Measurements from ENCODE around the gene RPS16.

The RPS16 gene

DNA sequence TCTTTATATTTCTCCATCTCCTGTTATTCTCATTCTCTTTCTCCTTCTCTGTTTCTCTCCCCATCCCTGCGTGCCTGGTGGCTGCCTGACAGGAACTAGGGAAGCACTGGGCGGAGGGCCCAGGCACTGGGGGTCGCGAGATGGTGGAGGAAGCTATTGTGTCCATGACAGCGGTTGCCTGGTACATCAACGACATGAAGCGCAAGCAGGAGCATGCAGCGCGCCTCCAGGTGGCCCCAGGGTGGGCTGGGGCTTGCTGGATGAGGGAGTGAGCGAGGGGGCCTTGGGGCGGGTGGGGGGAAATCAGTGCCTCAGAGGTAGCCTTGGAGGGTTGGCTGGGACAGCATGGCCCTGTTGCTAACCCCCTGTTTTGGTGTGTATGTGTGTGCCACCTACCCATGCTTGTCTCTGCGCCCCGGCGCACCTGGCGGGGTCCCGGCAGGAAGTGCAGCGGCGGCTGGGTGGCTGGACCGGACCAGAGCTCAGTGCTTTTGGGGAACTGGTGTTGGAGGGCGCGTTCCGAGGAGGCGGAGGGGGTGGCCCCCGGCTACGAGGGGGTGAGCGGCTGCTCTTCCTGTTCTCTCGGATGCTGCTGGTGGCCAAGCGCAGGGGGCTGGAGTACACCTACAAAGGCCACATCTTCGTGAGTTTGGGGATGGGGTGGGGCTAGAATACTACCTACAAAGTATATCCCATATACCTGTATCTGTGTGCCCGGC lies 18.1 kb downstream of the RPS16 start:
- DNase-seq: no peak

DNA sequence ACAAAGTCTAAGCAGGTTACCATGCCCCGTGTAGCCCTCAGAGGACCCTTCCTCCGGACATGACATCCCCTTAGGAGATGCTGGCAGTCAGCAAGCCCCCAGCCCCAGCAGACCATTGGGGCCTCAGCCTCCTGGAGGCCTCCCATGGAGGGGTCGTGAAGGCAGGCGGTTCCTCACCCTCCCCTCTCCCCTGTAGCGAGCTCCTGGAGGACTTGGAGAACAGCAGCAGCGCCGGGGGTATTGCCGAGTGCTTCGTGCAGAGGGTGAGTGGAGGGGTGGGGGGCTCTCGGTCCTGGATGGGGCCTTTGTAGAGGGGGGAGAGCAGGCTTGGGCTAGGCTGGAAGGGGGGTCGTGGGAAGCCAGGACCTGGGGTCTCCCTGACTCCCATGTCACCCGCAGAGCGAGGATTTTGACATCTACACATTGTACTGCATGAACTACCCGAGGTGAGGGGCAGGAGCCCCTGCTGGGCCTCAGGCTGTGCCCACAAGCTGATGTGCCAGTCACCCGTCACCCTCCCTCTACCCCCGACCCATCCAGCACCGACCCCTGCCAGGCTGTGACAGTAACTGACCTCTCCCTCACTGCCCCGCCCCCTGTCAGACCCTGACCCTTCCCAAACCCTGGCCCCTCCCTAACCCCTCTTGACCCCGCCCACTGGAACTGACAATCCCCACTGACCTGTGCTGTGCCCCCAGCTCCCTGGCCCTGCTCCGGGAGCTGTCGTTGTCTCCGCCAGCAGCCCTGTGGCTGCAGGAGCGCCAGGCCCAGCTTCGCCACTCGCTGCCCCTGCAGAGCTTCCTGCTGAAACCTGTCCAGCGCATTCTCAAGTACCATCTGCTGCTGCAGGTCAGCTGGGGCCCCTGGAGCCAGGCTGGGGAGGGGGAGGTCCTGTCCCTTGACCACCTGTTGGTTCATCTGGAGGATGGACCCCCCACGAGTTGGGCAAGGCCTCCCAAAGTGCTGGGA lies 19.3 kb downstream of the RPS16 start:
- DNase-seq: no peak

DNA sequence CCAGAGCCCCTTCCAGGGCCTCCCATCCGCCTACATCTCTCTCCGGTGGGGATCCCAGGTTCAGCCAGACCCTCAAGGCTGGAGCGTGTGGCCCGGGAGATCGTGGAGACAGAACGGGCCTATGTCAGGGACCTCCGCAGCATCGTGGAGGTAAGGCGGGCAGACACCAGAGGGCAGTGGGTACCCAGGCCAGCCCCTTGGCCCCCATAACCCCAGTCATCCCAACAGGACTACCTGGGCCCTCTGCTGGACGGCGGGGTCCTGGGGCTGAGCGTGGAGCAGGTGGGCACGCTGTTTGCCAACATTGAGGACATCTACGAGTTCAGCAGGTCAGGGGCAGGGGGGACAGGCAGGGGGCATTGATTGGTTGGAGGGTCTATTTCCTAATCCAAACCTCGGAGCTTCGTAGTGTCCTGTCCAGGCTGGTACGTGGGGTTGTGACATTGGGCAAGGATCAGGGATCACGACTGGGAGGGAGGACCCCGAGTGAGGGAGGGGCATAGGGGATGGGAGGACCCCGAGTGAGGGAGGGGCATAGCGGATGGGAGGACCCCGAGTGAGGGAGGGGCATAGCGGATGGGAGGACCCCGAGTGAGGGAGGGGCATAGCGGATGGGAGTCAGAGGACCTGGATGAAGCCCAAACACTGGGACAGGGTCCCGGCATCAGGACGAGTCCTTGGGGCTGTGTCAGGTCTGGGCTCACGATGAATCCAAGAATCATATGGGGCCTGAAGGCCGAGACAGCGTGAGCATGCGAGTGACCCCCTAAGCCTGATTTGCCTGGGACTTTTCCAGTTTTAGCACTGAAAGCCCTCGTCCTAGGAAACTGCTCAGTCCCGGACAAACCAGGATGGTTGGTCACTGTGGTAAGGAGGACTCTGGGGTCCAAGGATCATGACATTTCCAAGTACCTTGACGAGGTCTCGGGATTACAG lies 20.4 kb downstream of the RPS16 start:
- DNase-seq: no peak

DNA sequence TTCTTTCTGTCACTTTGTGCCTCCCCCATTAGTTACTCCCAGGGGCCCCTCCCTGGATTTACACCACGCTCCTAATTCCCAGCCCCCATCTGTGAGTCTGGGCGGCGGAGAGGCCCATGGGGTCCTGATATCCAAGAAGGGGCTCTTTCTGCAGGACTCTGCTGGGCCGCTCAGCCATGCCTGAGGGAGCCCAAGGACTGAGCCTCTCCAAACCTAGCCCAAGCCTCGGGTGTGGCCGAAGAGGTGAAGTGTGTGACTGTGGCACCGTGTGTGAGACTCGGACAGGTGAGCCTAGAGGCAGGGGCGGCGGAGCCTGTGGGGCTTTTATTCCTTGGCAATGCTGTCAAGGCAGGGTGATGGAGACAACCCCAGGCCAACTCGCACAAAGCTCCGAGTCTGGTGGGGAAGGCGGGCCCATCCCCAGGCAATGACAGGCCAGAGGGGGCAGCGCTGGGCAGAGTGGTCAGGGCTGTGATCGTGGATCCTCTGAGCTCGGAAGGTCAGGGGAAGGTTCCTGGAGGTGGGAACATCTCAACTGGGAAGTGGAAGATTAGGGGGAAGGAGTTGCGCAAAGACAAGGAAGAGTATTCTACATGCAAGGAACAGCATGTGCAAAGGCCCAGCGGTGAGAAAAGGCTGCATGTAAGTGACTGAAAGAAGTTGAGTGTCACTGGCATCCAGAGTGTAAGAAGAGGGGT lies 21.7 kb downstream of the RPS16 start:
- no peak for DNase-seq

DNA sequence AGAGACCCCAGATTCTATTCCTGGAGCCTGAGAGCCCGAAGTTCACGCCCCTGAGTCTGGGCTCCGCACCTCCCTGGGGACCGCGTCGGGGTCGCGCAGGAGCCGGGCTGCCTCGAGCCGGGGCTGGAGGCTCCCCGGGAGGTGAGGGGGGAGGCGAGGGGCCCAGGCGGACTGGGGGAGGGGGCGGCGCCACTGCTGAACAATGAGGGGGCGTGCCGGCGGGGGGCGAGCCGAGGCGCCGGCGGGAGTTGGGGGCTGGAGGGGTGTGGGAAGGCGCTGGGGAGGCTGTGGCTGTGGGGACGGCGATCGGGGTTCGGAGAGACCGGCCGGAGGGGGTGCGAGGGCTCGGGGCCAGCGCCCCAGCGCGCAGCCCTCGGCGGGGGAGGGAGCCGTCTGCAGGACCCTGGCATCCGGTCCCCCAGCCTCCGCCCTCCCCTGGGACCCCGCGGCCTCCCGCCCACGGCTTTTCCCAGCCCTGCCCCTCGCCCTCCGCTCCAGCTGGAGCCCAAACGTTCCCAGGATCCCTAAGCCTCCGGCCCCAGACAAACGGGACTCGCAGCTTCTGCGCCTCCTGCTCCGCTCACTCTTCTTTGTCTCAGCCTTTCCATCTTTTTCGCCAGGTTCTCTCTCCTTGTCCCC lies 22.4 kb downstream of the RPS16 start:
- no peak for DNase-seq

DNA sequence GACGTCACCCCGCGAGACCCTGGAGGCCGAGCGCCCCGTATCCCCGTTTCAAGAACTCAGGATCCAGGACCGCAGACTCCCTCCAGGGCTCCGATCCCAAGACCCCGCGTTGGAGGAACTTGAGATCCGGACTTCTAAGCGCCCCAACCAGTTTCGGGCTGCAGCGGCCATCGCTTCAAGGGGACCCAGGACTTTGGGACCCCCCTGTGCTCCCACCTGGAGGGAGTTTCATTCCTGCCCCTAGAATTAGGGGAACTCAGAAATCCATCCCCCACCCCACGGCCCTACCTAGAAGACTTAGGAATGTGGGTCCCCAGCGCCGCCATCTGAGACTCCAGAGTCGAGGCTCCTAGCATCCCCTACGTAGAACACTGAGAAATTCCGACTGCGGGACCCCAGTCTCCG lies 22.9 kb downstream of the RPS16 start:
- peak; percentile 20 for DNase-seq

DNA sequence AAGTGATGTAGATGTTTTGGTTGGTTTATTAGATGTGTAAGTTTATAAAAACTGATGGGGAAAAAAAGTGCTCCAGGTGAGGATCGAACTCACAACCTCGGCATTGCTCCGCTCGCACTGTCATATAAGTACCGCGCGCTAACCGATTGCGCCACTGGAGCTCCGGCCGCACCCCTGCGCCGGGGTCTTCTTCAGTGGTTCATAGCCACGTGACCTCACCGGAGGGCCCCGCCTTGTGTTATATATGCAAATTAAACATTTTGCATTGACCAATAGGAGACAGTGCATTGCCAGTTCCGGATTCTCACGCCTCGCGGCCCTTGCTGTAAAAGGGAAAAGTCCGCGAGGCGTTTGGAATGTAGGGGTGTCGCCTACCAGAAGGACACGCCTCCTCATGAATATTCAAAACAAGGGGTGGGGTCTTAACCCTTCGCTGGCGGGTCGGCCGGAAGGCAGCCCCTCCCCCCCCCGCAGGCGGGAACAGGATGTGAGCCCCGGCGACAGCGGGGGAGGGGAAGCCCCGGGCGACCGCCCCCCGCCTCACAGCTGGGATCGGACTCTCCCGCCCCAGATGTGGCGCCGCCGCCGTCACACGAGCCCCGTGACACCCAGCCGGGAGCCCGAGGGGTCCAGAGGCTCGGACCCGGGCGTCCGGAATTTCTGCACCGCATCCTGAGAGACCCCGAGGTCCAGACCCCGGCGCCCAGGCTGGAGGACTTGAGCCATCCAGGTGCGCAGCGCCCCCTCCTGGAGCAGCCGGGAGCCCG lies 23.5 kb downstream of the RPS16 start, which contains the start of gene PLEKHG2:
Gene PLEKHG2 (plus strand): TSS at position 570 of the 767 bp plus-strand sequence. CDS start 1,418 bp downstream, outside the sequence.
- peak; percentile 98 for DNase-seq

DNA sequence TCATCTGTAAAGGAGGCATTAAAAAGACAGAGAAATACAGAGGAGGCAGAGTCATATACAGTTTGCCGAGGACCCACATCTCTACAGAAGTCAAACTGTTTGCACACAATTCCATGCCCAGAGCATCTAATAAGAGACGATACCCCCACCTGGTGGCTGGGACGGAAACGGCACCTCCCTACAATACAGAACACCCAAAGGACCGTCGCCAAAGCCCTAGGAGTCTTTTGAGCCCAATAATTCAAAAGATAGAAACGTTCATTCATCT lies 24.0 kb downstream of the RPS16 start:
- DNase-seq: peak; percentile 92

DNA sequence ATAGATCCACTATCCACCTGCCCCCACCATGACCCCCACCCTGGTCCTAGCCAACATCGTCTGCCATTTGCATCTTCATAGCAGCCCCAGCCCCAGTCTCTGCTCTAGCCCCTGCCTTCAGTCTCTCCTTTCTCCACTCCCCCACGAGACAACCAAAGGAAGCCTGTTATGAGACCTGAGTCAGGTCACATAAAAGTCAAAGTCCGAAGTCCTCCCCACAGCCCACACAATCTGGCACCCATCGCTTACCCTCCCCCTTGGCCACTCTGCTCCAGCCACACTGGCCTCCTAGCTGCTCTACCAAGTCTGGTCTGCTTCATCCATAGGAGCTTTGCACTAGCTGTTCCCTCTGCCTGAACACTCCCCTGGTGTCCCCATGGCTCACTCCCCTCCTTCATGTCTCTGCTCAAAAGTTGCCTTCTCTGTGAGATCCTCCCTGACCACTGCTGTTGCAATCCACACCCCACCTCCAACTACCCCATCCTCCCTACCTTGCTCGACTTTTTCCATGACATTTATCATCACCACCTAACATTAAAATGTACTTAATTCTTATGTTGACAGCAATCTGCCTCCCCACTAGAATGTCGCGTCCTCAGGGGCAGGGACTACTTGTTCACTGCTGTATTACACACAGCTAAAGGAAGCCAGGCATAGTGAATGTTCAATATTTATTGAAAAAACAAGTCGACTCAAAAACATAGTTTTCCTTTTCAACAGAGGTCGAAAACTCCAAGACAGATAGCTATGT lies 24.5 kb downstream of the RPS16 start:
- no peak for DNase-seq

DNA sequence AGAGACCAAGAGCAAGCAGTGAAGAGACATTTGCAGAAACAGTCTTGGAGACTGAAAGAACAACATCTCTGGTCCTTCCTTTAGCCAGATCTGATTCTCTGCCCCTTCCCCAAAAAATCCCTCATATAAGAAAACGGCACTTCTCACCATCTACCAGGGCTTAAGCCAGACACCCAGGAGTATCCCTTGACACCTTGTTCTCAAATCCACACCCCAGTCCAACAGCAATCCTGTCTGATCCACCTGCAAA lies 25.0 kb downstream of the RPS16 start:
- no peak for DNase-seq

DNA sequence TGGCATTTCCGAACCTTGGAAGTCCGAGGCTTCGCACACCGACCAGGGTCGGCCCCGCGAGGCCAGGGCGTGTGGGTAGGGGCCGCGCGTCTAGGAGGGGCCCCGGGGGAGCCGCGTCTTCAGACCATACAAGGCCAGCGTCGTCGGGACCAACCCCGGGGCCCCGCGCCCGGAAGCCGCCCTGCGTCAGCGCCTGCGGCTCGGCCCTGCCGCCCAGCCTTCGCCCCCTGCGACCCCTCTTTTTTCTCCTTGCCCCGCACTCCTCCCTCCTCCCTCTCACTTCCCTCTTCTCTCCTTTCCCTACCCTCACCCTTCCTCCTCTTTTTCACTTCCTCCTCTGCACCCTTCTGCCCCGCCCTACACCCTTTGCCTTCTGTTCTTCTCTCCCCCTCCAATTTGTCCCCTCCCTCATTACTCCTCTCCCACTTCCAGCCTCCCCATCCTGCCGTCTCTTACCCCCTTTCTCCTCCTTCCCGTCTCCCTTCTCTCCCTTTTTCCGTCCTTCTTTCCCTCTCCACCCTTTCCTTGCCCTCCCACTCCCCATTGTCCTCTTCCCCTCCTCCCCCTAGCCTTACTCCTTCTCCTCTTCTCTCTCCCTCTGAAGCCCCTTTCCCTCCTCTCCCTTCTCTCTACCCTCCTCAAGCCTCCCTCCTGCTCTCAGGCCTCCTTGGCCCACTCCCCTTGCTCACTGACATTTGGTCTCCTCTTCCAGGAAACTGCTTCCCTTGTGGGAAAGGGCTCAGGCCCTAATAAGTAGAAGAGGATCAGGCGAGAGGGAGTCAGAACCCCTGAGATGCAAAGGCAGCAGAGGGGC lies 25.5 kb downstream of the RPS16 start:
- DNase-seq: peak; percentile 77

DNA sequence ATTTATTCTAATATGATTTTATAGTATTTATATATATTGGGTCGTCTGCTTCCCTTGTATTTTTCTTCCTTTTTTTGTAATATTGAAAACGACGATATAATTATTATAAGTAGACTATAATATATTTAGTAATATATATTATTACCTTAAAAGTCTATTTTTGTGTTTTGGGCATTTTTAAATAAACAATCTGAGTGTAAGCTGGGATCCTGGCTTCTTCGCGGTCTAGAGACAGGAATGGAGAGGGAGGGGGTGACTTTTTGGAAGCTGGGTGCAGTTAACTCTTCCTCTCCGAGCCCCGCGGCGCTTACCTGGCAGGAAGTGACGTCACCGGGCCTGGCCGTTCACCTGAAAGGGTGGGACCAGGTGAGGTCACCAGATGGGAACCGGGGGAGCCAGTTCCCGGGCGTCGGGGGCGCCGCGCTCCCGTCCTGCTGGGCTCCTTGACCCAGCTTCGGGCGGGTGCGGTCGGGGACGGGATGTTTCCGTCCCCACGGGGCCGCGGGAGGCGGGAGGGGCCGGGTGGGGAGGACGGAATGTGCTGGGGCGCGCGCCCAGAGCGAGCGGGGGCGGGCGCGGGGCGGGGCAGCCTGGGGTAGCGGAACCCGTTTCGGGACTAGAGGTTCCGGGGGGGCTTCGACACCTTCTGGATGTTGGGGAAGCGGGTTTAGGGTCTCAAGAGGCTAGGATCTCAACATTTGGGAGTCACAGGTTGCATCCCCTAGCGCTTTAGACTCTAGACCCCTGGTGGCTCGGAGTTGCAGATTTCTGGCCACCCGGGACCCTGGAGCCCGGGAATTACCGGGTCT lies 26.3 kb downstream of the RPS16 start:
- peak; percentile 93 for DNase-seq

DNA sequence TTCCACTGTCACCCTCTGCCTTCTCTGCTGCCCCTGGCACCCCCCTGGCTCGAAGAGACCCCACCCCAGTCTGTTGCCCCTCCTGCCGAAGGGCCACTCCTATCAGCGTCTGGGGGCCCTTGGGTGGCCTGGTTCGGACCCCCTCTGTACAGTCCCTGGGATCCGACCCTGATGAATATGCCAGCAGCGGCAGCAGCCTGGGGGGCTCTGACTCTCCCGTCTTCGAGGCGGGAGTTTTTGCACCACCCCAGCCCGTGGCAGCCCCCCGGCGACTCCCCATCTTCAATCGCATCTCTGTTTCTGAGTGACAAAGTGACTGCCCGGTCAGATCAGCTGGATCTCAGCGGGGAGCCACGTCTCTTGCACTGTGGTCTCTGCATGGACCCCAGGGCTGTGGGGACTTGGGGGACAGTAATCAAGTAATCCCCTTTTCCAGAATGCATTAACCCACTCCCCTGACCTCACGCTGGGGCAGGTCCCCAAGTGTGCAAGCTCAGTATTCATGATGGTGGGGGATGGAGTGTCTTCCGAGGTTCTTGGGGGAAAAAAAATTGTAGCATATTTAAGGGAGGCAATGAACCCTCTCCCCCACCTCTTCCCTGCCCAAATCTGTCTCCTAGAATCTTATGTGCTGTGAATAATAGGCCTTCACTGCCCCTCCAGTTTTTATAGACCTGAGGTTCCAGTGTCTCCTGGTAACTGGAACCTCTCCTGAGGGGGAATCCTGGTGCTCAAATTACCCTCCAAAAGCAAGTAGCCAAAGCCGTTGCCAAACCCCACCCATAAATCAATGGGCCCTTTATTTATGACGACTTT lies 27.1 kb downstream of the RPS16 start:
- DNase-seq: peak; percentile 19

DNA sequence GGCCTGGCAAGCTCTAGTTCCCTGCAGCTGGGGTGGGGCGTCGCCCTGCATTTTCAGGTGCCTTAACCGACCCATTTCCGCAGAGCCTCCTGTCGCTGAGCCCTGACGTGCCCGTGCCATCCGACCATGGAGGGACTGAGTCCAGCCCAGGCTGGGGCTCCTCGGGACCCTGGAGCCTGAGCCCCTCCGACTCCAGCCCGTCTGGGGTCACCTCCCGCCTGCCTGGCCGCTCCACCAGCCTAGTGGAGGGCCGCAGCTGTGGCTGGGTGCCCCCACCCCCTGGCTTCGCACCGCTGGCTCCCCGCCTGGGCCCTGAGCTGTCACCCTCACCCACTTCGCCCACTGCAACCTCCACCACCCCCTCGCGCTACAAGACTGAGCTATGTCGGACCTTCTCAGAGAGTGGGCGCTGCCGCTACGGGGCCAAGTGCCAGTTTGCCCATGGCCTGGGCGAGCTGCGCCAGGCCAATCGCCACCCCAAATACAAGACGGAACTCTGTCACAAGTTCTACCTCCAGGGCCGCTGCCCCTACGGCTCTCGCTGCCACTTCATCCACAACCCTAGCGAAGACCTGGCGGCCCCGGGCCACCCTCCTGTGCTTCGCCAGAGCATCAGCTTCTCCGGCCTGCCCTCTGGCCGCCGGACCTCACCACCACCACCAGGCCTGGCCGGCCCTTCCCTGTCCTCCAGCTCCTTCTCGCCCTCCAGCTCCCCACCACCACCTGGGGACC lies 27.9 kb downstream of the RPS16 start:
- peak; percentile 85 for DNase-seq

DNA sequence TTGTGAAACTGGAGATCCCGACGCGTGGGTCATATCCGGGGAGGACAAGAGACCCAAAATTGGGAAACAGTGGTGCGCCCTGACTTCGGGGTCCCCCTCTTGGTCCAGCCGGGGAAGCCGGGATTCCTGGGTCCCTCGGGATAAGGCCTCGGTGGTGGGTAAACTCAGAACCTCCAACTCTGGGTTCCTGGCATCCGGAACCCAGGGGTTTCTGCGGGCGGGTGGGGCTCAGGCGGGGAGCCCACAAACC lies 28.4 kb downstream of the RPS16 start:
- no peak for DNase-seq

DNA sequence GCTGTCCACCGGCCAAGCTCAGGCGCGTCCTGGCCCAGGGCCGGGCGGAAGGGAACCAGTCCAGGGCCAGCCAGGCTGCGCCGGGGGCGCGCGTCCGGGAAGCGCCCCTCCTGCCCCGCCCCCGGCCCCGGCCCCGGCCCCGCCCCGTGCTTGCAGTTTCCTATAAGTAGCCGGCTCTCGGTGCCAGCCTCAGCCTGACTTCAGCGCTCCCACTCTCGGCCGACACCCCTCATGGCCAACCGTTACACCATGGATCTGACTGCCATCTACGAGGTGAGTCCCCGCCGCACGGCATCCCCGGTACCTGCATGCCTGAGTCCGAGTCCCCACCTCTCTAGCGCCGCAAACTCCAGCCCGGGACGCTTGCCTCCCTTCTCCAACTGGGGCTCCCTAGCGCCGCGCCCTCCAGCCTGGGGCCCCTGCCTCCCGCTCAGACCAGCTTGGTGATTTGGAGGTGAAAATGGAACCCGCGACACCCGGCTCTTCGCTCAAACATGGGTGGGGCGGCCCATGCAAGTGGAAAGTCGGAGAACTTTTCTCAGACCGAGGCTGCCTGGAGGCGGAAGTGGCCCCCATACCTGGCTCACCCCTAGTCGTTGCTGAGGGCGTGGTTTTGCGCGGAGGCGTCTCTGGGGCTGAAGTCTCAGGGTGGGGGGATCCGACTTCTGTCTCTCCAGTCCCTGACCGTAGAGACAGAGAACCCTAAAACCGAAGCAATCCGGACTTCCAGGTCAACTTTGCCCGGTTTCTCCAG lies 28.9 kb downstream of the RPS16 start, which contains the start of gene ZFP36:
Gene ZFP36 (plus strand): TSS at position 192 of the 754 bp plus-strand sequence. CDS start 58 bp downstream, at position 250.
- peak; percentile 88 for DNase-seq
